Measurements from ENCODE around the gene NEK1.

GRCh38 chr4:169485791-169486742 is 126.3 kb downstream of the NEK1 start:
- TF ChIP-seq CTCF (IDR thresholded peaks at IDR 0.05) (peak; percentile 47 to 50 (median 48)), EP300 (IDR thresholded peaks at IDR 0.05) (no peak)
